ENCODE data around the gene FBXO46. TPM values are rescaled to one million over a fixed set of nuclear protein-coding genes. Genes with fewer than 3 reads are reported as not detected.
A peak's percentile ranks its signal among the peaks of the same experiment; 100 is the strongest.

The FBXO46 gene
- 10 to 100 TPM in 5 of 6 donors, 1 to 10 TPM in 1; 9.4 to 23.0 (median 13.9) TPM for polyA plus RNA-seq (ENCODE audit: low read depth in 6 of 6)

- DNase-seq (peak; percentile 90), ATAC-seq (ENCODE audit: low read depth in 2 of 2) (peak; percentile 99)
- no peaks in the 10 kb centered on the region for H3K9me3 Mint-ChIP-seq
- peak within 1 kb of the TSS; percentile 89 to 98 (median 95) for H3K4me3 Mint-ChIP-seq
- peak within 1 kb of the TSS; percentile 90 to 99 (median 96) for H3K27ac Mint-ChIP-seq
- H3K36me3 Mint-ChIP-seq = no peaks in the 10 kb centered on the region
- no peaks in the 10 kb centered on the region for H3K27me3 Mint-ChIP-seq
- H3K4me1 Mint-ChIP-seq = peaks cover 23 to 51% (median 38%) of the 10 kb centered on the region in 3 donors
Observed at GRCh38 chr19:45730368-45731288, at the start of gene FBXO46. TSS of gene FBXO46 (minus strand) at chr19:45730896. CDS start at chr19:45713495, 17,401 bp downstream.

- peaks cover 0 to 8% of the 10 kb centered on the region in 2 donors for H3K36me3 Mint-ChIP-seq
- H3K4me3 Mint-ChIP-seq = peak overlapping the region in 2 of 8 donors; percentile 86 to 89
- H3K4me1 Mint-ChIP-seq = peaks cover 23 to 31% (median 30%) of the 10 kb centered on the region in 3 donors
- peaks cover 0 to 13% (median 12%) of the 10 kb centered on the region in 3 donors for H3K27me3 Mint-ChIP-seq
- DNase-seq (no peak), ATAC-seq (ENCODE audit: low read depth in 2 of 2) (peak in 1 of 2 donors; percentile 1)
- peak overlapping the region in 1 of 6 donors; percentile 66 for H3K27ac Mint-ChIP-seq
- no peaks in the 10 kb centered on the region for H3K9me3 Mint-ChIP-seq
Observed at GRCh38 chr19:45780146-45780447, 49.4 kb upstream of the FBXO46 start.

GRCh38 chr19:45779231-45780145 lies 48.8 kb upstream of the FBXO46 start:
- Mint-ChIP-seq H3K27ac (peak overlapping the region in 3 of 6 donors; percentile 66 to 82 (median 73)), H3K36me3 (peaks cover 0 to 8% of the 10 kb centered on the region in 2 donors), H3K9me3 (no peaks in the 10 kb centered on the region), H3K4me1 (peaks cover 23 to 31% (median 30%) of the 10 kb centered on the region in 3 donors), H3K27me3 (peaks cover 0 to 13% (median 12%) of the 10 kb centered on the region in 3 donors), H3K4me3 (peak overlapping the region; percentile 58 to 91 (median 86))
- ATAC-seq (ENCODE audit: low read depth in 2 of 2) (peak; percentile 91 to 92), DNase-seq (peak; percentile 76)

GRCh38 chr19:45778010-45778661 lies 47.4 kb upstream of the FBXO46 start:
- H3K9me3 Mint-ChIP-seq = no peaks in the 10 kb centered on the region
- peak overlapping the region in 6 of 8 donors; percentile 29 to 89 (median 84) for H3K4me3 Mint-ChIP-seq
- H3K27me3 Mint-ChIP-seq = peaks cover 0 to 13% (median 12%) of the 10 kb centered on the region in 3 donors
- DNase-seq (no peak), ATAC-seq (ENCODE audit: low read depth in 2 of 2) (no peak)
- no peak overlapping the region for H3K27ac Mint-ChIP-seq
- peaks cover 0 to 8% of the 10 kb centered on the region in 2 donors for H3K36me3 Mint-ChIP-seq
- peaks cover 23 to 31% (median 31%) of the 10 kb centered on the region in 3 donors for H3K4me1 Mint-ChIP-seq

GRCh38 chr19:45777395-45777961 lies 46.8 kb upstream of the FBXO46 start:
- ATAC-seq (ENCODE audit: low read depth in 2 of 2) = no peak
- Mint-ChIP-seq H3K4me1 (peaks cover 23 to 31% (median 31%) of the 10 kb centered on the region in 3 donors), H3K4me3 (peak overlapping the region in 3 of 8 donors; percentile 23 to 68 (median 29)), H3K27ac (no peak overlapping the region), H3K27me3 (peaks cover 0 to 13% (median 12%) of the 10 kb centered on the region in 3 donors), H3K36me3 (peaks cover 0 to 8% of the 10 kb centered on the region in 2 donors), H3K9me3 (no peaks in the 10 kb centered on the region)
- DNase-seq = no peak

- no peak for DNase-seq
- Mint-ChIP-seq H3K4me3 (no peak overlapping the region), H3K27ac (no peak overlapping the region), H3K27me3 (peaks cover 0 to 11% (median 9%) of the 10 kb centered on the region in 3 donors), H3K9me3 (no peaks in the 10 kb centered on the region), H3K36me3 (peaks cover 0 to 8% of the 10 kb centered on the region in 2 donors), H3K4me1 (peaks cover 28 to 29% (median 29%) of the 10 kb centered on the region in 3 donors)
- no peak for ATAC-seq (ENCODE audit: low read depth in 2 of 2)
Observed at GRCh38 chr19:45774765-45775164, 44.1 kb upstream of the FBXO46 start.

- peak overlapping the region in 1 of 8 donors; percentile 25 for H3K4me3 Mint-ChIP-seq
- no peaks in the 10 kb centered on the region for H3K36me3 Mint-ChIP-seq
- DNase-seq (no peak), ATAC-seq (ENCODE audit: low read depth in 2 of 2) (no peak)
- peaks cover 18 to 26% (median 25%) of the 10 kb centered on the region in 3 donors for H3K4me1 Mint-ChIP-seq
- no peaks in the 10 kb centered on the region for H3K9me3 Mint-ChIP-seq
- H3K27ac Mint-ChIP-seq = peak overlapping the region in 1 of 6 donors; percentile 65
- H3K27me3 Mint-ChIP-seq = no peaks in the 10 kb centered on the region
Observed at GRCh38 chr19:45773384-45773783, 42.7 kb upstream of the FBXO46 start.

GRCh38 chr19:45772912-45773311 lies 42.2 kb upstream of the FBXO46 start:
- no peaks in the 10 kb centered on the region for H3K36me3 Mint-ChIP-seq

GRCh38 chr19:45772130-45772840 lies 41.6 kb upstream of the FBXO46 start:
- Mint-ChIP-seq H3K36me3 (no peaks in the 10 kb centered on the region), H3K9me3 (no peaks in the 10 kb centered on the region), H3K27me3 (peaks cover 0 to 5% (median 0%) of the 10 kb centered on the region in 3 donors), H3K27ac (peak overlapping the region in 2 of 6 donors; percentile 28 to 89), H3K4me1 (peaks cover 17 to 26% (median 26%) of the 10 kb centered on the region in 3 donors), H3K4me3 (peak overlapping the region in 6 of 8 donors; percentile 15 to 70 (median 40))
- ATAC-seq (ENCODE audit: low read depth in 2 of 2) (no peak), DNase-seq (no peak)

More at GRCh38 chr19:45772912-45773311, 42.2 kb upstream of the FBXO46 start:
- DNase-seq = no peak
- Mint-ChIP-seq H3K27me3 (no peaks in the 10 kb centered on the region), H3K4me3 (peak overlapping the region in 1 of 8 donors; percentile 25), H3K27ac (peak overlapping the region in 1 of 6 donors; percentile 65), H3K9me3 (no peaks in the 10 kb centered on the region), H3K4me1 (peaks cover 17 to 25% (median 23%) of the 10 kb centered on the region in 3 donors)
- no peak for ATAC-seq (ENCODE audit: low read depth in 2 of 2)

- ATAC-seq (ENCODE audit: low read depth in 2 of 2) (no peak), DNase-seq (no peak)
- Mint-ChIP-seq H3K36me3 (no peaks in the 10 kb centered on the region), H3K27me3 (peaks cover 0 to 8% (median 0%) of the 10 kb centered on the region in 3 donors), H3K27ac (peak overlapping the region in 1 of 6 donors; percentile 93), H3K4me3 (peak overlapping the region in 7 of 8 donors; percentile 63 to 92 (median 82)), H3K4me1 (peaks cover 17 to 29% (median 28%) of the 10 kb centered on the region in 3 donors), H3K9me3 (no peaks in the 10 kb centered on the region)
Observed at GRCh38 chr19:45771311-45771933, 40.7 kb upstream of the FBXO46 start.

All from naive B cell (primary cell).